Measurements from ENCODE around the gene CNPY3.

Gene CNPY3

DNA sequence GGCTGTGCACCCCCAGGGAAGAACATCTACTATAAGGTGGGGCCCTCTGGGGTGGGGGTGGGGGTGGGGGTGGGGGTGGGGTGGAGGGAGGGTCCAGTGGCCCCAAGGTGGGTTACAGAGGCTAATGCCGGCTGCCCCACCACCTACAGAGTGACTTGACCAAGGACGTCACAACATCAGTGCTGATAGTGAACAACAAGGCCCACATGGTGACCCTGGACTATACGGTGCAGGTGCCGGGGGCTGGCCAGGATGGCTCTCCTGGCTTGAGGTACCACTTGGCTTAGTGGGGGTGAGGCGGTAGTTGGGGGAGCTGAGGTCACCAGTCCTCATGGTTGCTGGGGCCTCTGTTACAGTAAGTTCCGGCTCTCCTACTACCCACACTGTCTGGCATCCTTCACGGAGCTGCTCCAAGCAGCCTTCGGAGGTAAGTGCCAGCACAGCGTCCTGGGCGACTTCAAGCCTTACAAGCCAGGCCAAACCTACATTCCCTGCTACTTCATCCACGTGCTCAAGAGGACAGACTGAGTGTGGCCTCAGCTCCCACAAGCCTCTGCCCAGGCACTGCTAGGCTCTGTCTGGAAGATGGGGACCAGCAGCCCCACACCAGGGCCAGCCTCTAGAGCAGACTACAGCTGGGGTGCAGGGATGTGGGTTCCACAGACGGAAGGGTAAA, 34.0 kb downstream of the CNPY3 start:
- no peak overlapping the region for H4K91ac ChIP-seq (ENCODE audit: low read depth, low read length)
- no peaks in the 10 kb centered on the region for H3K79me1 ChIP-seq (ENCODE audit: low read length)
- DNase-seq, result no peak
- no peak overlapping the region for H3K23ac ChIP-seq (ENCODE audit: low read length)
- peaks cover 4 to 5% of the 10 kb centered on the region in 2 experiments for H3K4me1 ChIP-seq (ENCODE audit: control insufficient read depth in 1 of 2, insufficient read depth in 2 of 2, low read length in 2 of 2)
- no peak overlapping the region for H2AK5ac ChIP-seq (ENCODE audit: low read length)
- H3K18ac ChIP-seq (ENCODE audit: low read length), result no peak overlapping the region
- H3K36me3 ChIP-seq (ENCODE audit: control insufficient read depth in 1 of 2, insufficient read depth in 2 of 2, low read length in 2 of 2), result peaks cover 37 to 41% of the 10 kb centered on the region in 2 experiments
- no peak overlapping the region for H3K14ac ChIP-seq (ENCODE audit: low read length)
- no peak overlapping the region for H3K4me3 ChIP-seq (ENCODE audit: low read depth, low read length)
- H3K27me3 ChIP-seq (ENCODE audit: insufficient read depth, low read length), result no peaks in the 10 kb centered on the region
- no peak overlapping the region for H2BK12ac ChIP-seq (ENCODE audit: low read length)
- H3K79me2 ChIP-seq (ENCODE audit: control insufficient read depth, insufficient read depth, low read length, poor library complexity), result no peaks in the 10 kb centered on the region
- no peak overlapping the region for H3K4me2 ChIP-seq (ENCODE audit: low read length)
- no peak overlapping the region for H2BK5ac ChIP-seq (ENCODE audit: low read depth, low read length, poor library complexity)
- no peak overlapping the region for H3K9ac ChIP-seq (ENCODE audit: low read length)
- no CpG with 5 or more reads among the region's 12 CpGs for WGBS (ENCODE audit: extremely low coverage, insufficient coverage, insufficient read length)
- no peak overlapping the region for H4K8ac ChIP-seq (ENCODE audit: low read depth, low read length)
- H3K9me3 ChIP-seq (ENCODE audit: insufficient read depth, low read depth, low read length), result peaks cover 2% of the 10 kb centered on the region
- no peak overlapping the region for H4K12ac ChIP-seq (ENCODE audit: low read depth, low read length)
- no peak overlapping the region for H2BK120ac ChIP-seq (ENCODE audit: insufficient read depth, low read length, poor library complexity)
- no peak overlapping the region for H3K4ac ChIP-seq (ENCODE audit: low read depth, low read length)
- H2AFZ ChIP-seq (ENCODE audit: insufficient read depth, low read length, poor library complexity), result no peak overlapping the region
- H3K27ac ChIP-seq (ENCODE audit: low read depth, low read length), result no peak overlapping the region

GRCh38 chr6:42963855-42964605, 34.8 kb downstream of the CNPY3 start:
- no peak overlapping the region for H2BK120ac ChIP-seq (ENCODE audit: insufficient read depth, low read length, poor library complexity)
- H3K79me2 ChIP-seq (ENCODE audit: control insufficient read depth, insufficient read depth, low read length, poor library complexity), result no peaks in the 10 kb centered on the region
- H3K14ac ChIP-seq (ENCODE audit: low read length), result no peak overlapping the region
- no peak overlapping the region for H3K9ac ChIP-seq (ENCODE audit: low read length)
- no peak overlapping the region for H2AK5ac ChIP-seq (ENCODE audit: low read length)
- DNase-seq, result peak in 1 of 2 donors; percentile 37
- no peak overlapping the region for H3K18ac ChIP-seq (ENCODE audit: low read length)
- no peak overlapping the region for H4K91ac ChIP-seq (ENCODE audit: low read depth, low read length)
- no peak overlapping the region for H3K4me2 ChIP-seq (ENCODE audit: low read length)
- H4K8ac ChIP-seq (ENCODE audit: low read depth, low read length), result no peak overlapping the region
- H3K9me3 ChIP-seq (ENCODE audit: insufficient read depth, low read depth, low read length), result peaks cover 2% of the 10 kb centered on the region
- peaks cover 37 to 46% of the 10 kb centered on the region in 2 experiments for H3K36me3 ChIP-seq (ENCODE audit: control insufficient read depth in 1 of 2, insufficient read depth in 2 of 2, low read length in 2 of 2)
- H3K4me1 ChIP-seq (ENCODE audit: control insufficient read depth in 1 of 2, insufficient read depth in 2 of 2, low read length in 2 of 2), result peaks cover 4 to 5% of the 10 kb centered on the region in 2 experiments
- WGBS (ENCODE audit: extremely low coverage, insufficient coverage, insufficient read length), result no CpG with 5 or more reads among the region's 9 CpGs
- H3K27ac ChIP-seq (ENCODE audit: low read depth, low read length), result no peak overlapping the region
- no peak overlapping the region for H2BK5ac ChIP-seq (ENCODE audit: low read depth, low read length, poor library complexity)
- no peaks in the 10 kb centered on the region for H3K27me3 ChIP-seq (ENCODE audit: insufficient read depth, low read length)
- no peak overlapping the region for H3K4me3 ChIP-seq (ENCODE audit: low read depth, low read length)
- H4K12ac ChIP-seq (ENCODE audit: low read depth, low read length), result no peak overlapping the region
- H2BK12ac ChIP-seq (ENCODE audit: low read length), result no peak overlapping the region
- H2AFZ ChIP-seq (ENCODE audit: insufficient read depth, low read length, poor library complexity), result no peak overlapping the region
- H3K4ac ChIP-seq (ENCODE audit: low read depth, low read length), result no peak overlapping the region
- H3K79me1 ChIP-seq (ENCODE audit: low read length), result no peaks in the 10 kb centered on the region
- H3K23ac ChIP-seq (ENCODE audit: low read length), result no peak overlapping the region

DNA sequence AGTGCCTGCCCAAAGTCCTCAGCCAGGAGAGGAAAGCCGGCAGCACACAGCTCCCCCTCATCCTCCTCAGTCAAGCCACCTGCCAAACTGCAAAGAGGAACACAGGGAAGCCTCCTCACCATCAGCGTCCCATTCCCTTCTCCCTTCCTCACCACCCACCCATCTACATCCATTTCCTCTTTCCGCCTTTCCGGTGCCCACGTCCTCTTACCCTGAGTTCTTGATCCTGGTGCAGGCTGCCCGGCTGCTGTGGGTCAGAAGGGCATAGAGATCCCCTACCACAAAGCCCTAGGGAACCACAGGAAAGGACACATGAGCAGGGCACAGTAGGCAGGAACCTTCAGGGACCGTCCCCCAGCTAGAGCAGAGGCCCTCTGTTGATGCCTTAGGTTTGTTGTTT, 37.3 kb downstream of the CNPY3 start:
- Histone ChIP-seq H3K27ac (ENCODE audit: low read depth, low read length) (no peak overlapping the region), H2BK5ac (ENCODE audit: low read depth, low read length, poor library complexity) (no peak overlapping the region), H4K12ac (ENCODE audit: low read depth, low read length) (no peak overlapping the region), H2AK5ac (ENCODE audit: low read length) (no peak overlapping the region), H3K14ac (ENCODE audit: low read length) (no peak overlapping the region), H3K4ac (ENCODE audit: low read depth, low read length) (no peak overlapping the region), H3K9me3 (ENCODE audit: insufficient read depth, low read depth, low read length) (peaks cover 2% of the 10 kb centered on the region), H2BK120ac (ENCODE audit: insufficient read depth, low read length, poor library complexity) (no peak overlapping the region), H3K4me3 (ENCODE audit: low read depth, low read length) (no peak overlapping the region), H3K9ac (ENCODE audit: low read length) (no peak overlapping the region), H3K4me1 (ENCODE audit: control insufficient read depth in 1 of 2, insufficient read depth in 2 of 2, low read length in 2 of 2) (peaks cover 7 to 8% of the 10 kb centered on the region in 2 experiments), H3K27me3 (ENCODE audit: insufficient read depth, low read length) (no peaks in the 10 kb centered on the region), H4K91ac (ENCODE audit: low read depth, low read length) (no peak overlapping the region), H3K18ac (ENCODE audit: low read length) (no peak overlapping the region), H3K4me2 (ENCODE audit: low read length) (no peak overlapping the region), H3K79me2 (ENCODE audit: control insufficient read depth, insufficient read depth, low read length, poor library complexity) (no peaks in the 10 kb centered on the region), H3K36me3 (ENCODE audit: control insufficient read depth in 1 of 2, insufficient read depth in 2 of 2, low read length in 2 of 2) (peaks cover 37 to 51% of the 10 kb centered on the region in 2 experiments), H2BK12ac (ENCODE audit: low read length) (no peak overlapping the region), H2AFZ (ENCODE audit: insufficient read depth, low read length, poor library complexity) (no peak overlapping the region), H3K23ac (ENCODE audit: low read length) (no peak overlapping the region), H3K79me1 (ENCODE audit: low read length) (no peaks in the 10 kb centered on the region), H4K8ac (ENCODE audit: low read depth, low read length) (no peak overlapping the region)
- DNase-seq, result no peak
- whole genome bisulfite sequencing (ENCODE audit: extremely low coverage, insufficient coverage, insufficient read length), result no CpG with 5 or more reads among the region's 7 CpGs

- H2BK120ac ChIP-seq (ENCODE audit: insufficient read depth, low read length, poor library complexity), result no peak overlapping the region
- H3K79me2 ChIP-seq (ENCODE audit: control insufficient read depth, insufficient read depth, low read length, poor library complexity), result no peaks in the 10 kb centered on the region
- H3K79me1 ChIP-seq (ENCODE audit: low read length), result no peaks in the 10 kb centered on the region
- H3K4ac ChIP-seq (ENCODE audit: low read depth, low read length), result no peak overlapping the region
- no peak overlapping the region for H4K8ac ChIP-seq (ENCODE audit: low read depth, low read length)
- H3K4me2 ChIP-seq (ENCODE audit: low read length), result no peak overlapping the region
- H3K27me3 ChIP-seq (ENCODE audit: insufficient read depth, low read length), result no peaks in the 10 kb centered on the region
- H3K4me3 ChIP-seq (ENCODE audit: low read depth, low read length), result no peak overlapping the region
- H3K4me1 ChIP-seq (ENCODE audit: control insufficient read depth in 1 of 2, insufficient read depth in 2 of 2, low read length in 2 of 2), result peaks cover 7 to 8% of the 10 kb centered on the region in 2 experiments
- no peak overlapping the region for H3K23ac ChIP-seq (ENCODE audit: low read length)
- H2BK5ac ChIP-seq (ENCODE audit: low read depth, low read length, poor library complexity), result no peak overlapping the region
- H3K9me3 ChIP-seq (ENCODE audit: insufficient read depth, low read depth, low read length), result no peaks in the 10 kb centered on the region
- DNase-seq, result no peak
- no peak overlapping the region for H4K91ac ChIP-seq (ENCODE audit: low read depth, low read length)
- no peak overlapping the region for H2AFZ ChIP-seq (ENCODE audit: insufficient read depth, low read length, poor library complexity)
- H2AK5ac ChIP-seq (ENCODE audit: low read length), result no peak overlapping the region
- no peak overlapping the region for H3K27ac ChIP-seq (ENCODE audit: low read depth, low read length)
- H3K18ac ChIP-seq (ENCODE audit: low read length), result no peak overlapping the region
- no peak overlapping the region for H3K9ac ChIP-seq (ENCODE audit: low read length)
- WGBS (ENCODE audit: extremely low coverage, insufficient coverage, insufficient read length), result no CpG with 5 or more reads among the region's 11 CpGs
- no peak overlapping the region for H2BK12ac ChIP-seq (ENCODE audit: low read length)
- no peak overlapping the region for H3K14ac ChIP-seq (ENCODE audit: low read length)
- H4K12ac ChIP-seq (ENCODE audit: low read depth, low read length), result no peak overlapping the region
- H3K36me3 ChIP-seq (ENCODE audit: control insufficient read depth in 1 of 2, insufficient read depth in 2 of 2, low read length in 2 of 2), result peaks cover 34 to 48% of the 10 kb centered on the region in 2 experiments
These were observed 37.9 kb downstream of the CNPY3 start for GRCh38 chr6:42967228-42967627.

Data from trophoblast cell (in vitro differentiated cells and primary cell).